HCT116 (cell line): ENCODE data around the gene CNFN. TPM values are rescaled to one million over a fixed set of nuclear protein-coding genes. Genes with fewer than 3 reads are reported as not detected.

Experiments used
- ATAC-seq: fragments of 200-7000 bp; cut with Tn5 transposase; 2 replicates; pipeline ENCODE4 v1.9.1; 2020; ENCODE audit warnings: mild to moderate bottlenecking, moderate library complexity
- BruUV-seq: library from RNA; stranded (reverse); fragments of 400-500 nt; replicated peaks from 2 replicates; lab custom pipeline; 2021; lab: Mats Ljungman, UMichigan
- CTCF ChIA-PET: fragments of 300-600 bp; sonication (Branson Sonifier 250); formaldehyde crosslinking; loops from one replicate; lab custom pipeline; 2021; ENCODE audit warnings: antibody characterized with exemption; lab: Charles Lee
- POLR2A ChIA-PET: fragments of 300-600, 350-600 bp; sonication (Branson Sonifier 250); formaldehyde crosslinking; loops from one replicate; lab custom pipeline; 2021; ENCODE audit warnings: antibody characterized with exemption; lab: Charles Lee
- RAD21 ChIA-PET, 2 experiments: fragments of 300-600 bp; sonication (Branson Sonifier 250); formaldehyde crosslinking; loops; one replicate each; lab custom pipeline; 2023; ENCODE audit warnings: low total read pairs in 2 of 2; ENCODE audit not compliant: uncharacterized antibody in 2 of 2, unreplicated experiment in 2 of 2, low non-redundant PET in 1 of 2; lab: Charles Lee
- DNase-seq: peaks from one replicate; pipeline ENCODE4 v3.0.0-alpha.2; 2010; ENCODE audit warnings: low read depth, low spot score
- H2AFZ ChIP-seq: fragments of 200-600 bp; shearing (Covaris generic), sonication (generic); 2 replicates; pipeline ENCODE4 v1.6.1; 2017; ENCODE audit warnings: low read depth, mixed run types, mixed read lengths, antibody characterized with exemption, low read length; ENCODE audit not compliant: poor library complexity, severe bottlenecking
- H3K27ac ChIP-seq: 2 replicates; pipeline ENCODE4 v1.5.1; 2012; ENCODE audit warnings: low read depth, low read length
- H3K27me3 ChIP-seq: fragments of 200-600 bp; sonication (generic); 2 replicates; pipeline ENCODE4 v1.6.1; 2016; ENCODE audit warnings: mixed run types, low read length, mixed read lengths; ENCODE audit not compliant: insufficient read depth
- H3K36me3 ChIP-seq, 2 experiments: fragments of 200-500 bp in 1 of 2; fragments of 200-600 bp in 1 of 2; sonication (Bioruptor generic) in 1 of 2; sonication (generic) in 1 of 2; 2 replicates each; pipeline versions ENCODE4 v1.5.1 to v1.6.1; 2014 to 2016; ENCODE audit warnings: low read length in 2 of 2, inconsistent platforms in 1 of 2, mixed read lengths in 1 of 2, mixed run types in 1 of 2; ENCODE audit not compliant: insufficient read depth in 2 of 2, control insufficient read depth in 1 of 2
- H3K4me1 ChIP-seq, 2 experiments: fragments of 200-600 bp in 1 of 2; sonication (generic) in 1 of 2; 2 replicates each; pipeline versions ENCODE4 v1.5.1 to v1.6.1; 2012 to 2017; ENCODE audit warnings: low read length in 2 of 2, inconsistent platforms in 1 of 2, mild to moderate bottlenecking in 1 of 2, mixed read lengths in 1 of 2, mixed run types in 1 of 2, moderate library complexity in 1 of 2; ENCODE audit not compliant: insufficient read depth in 2 of 2, control insufficient read depth in 1 of 2
- H3K4me2 ChIP-seq: fragments of 200-600 bp; sonication (generic); 2 replicates; pipeline ENCODE4 v1.6.1; 2017; ENCODE audit warnings: mixed run types, low read length, mixed read lengths
- H3K4me3 ChIP-seq, 2 experiments: fragments of 200-600 bp in 1 of 2; sonication (generic) in 1 of 2; replicated peaks in 1 of 2; 2 replicates each; pipeline ENCODE4 v1.5.1; 2011 to 2016; ENCODE audit warnings: low read length in 2 of 2, control low read depth in 1 of 2, low read depth in 1 of 2, mild to moderate bottlenecking in 1 of 2, mixed read lengths in 1 of 2, mixed run types in 1 of 2
- H3K79me2 ChIP-seq: fragments of 200-600 bp; sonication (generic); 2 replicates; pipeline ENCODE4 v1.6.1; 2017; ENCODE audit warnings: mild to moderate bottlenecking, mixed run types, low read length, moderate library complexity, mixed read lengths; ENCODE audit not compliant: insufficient read depth
- H3K9ac ChIP-seq: fragments of 200-600 bp; sonication (generic); 2 replicates; pipeline ENCODE4 v1.6.1; 2016; ENCODE audit warnings: low read length, mixed read lengths
- H3K9me2 ChIP-seq: fragments of 200-600 bp; sonication (generic), shearing (Covaris generic); 2 replicates; pipeline ENCODE4 v1.6.1; 2017; ENCODE audit warnings: mixed run types, mild to moderate bottlenecking, moderate library complexity; ENCODE audit not compliant: insufficient read depth
- H3K9me3 ChIP-seq, 2 experiments: fragments of 200-500 bp in 1 of 2; fragments of 200-600 bp in 1 of 2; sonication (Bioruptor generic) in 1 of 2; sonication (generic) in 1 of 2; 2 replicates each; pipeline ENCODE4 v1.6.1; 2014 to 2017; ENCODE audit warnings: low read length in 2 of 2, mixed read lengths in 2 of 2, inconsistent platforms in 1 of 2, low read depth in 1 of 2, mild to moderate bottlenecking in 1 of 2, mixed run types in 1 of 2, moderate library complexity in 1 of 2; ENCODE audit not compliant: control insufficient read depth in 1 of 2, insufficient read depth in 1 of 2
- H4K20me1 ChIP-seq: fragments of 200-600 bp; sonication (generic), shearing (Covaris generic); 2 replicates; pipeline ENCODE4 v1.6.1; 2017; ENCODE audit warnings: mixed run types, mild to moderate bottlenecking, moderate library complexity; ENCODE audit not compliant: insufficient read depth
- EGR1 ChIP-seq: IDR thresholded peaks from 2 replicates; pipeline ENCODE4 v1.6.1; 2012; ENCODE audit warnings: low read depth
- ELF1 ChIP-seq: IDR thresholded peaks from 2 replicates; pipeline ENCODE4 v1.6.1; 2012; ENCODE audit warnings: low read depth, borderline replicate concordance
- EZH2 ChIP-seq: fragments of 200-600 bp; sonication (generic); IDR thresholded peaks from 2 replicates; pipeline ENCODE4 v1.6.1; 2017; ENCODE audit warnings: antibody characterized with exemption, mixed run types
- RAD21 ChIP-seq: IDR thresholded peaks from 2 replicates; pipeline ENCODE4 v1.6.1; 2012; ENCODE audit warnings: low read depth, mild to moderate bottlenecking
- SP1 ChIP-seq: IDR thresholded peaks from 2 replicates; pipeline ENCODE4 v1.6.1; 2012; ENCODE audit warnings: low read depth
- ZFX ChIP-seq: fragments of 450-650 bp; IDR thresholded peaks from 2 replicates; pipeline ENCODE4 v1.6.1; 2017
- intact Hi-C: fragments of 100-400 bp; cut with micrococcal nuclease; formaldehyde crosslinking; loops from 2 replicates; pipeline ENCODE4 v1.10.0; 2022
- total RNA-seq: library from RNA; stranded (reverse); gene quantifications from one replicate; pipeline ENCODE4 v1.2.1, GENCODE V29; 2021; ENCODE audit not compliant: unreplicated experiment
- TF ChIP-seq, protein P1 (sequence below), 3 experiments: fragments of 200-600 bp in 1 of 3; sonication (generic) in 1 of 3; IDR thresholded peaks in 2 of 3; conservative IDR thresholded peaks in 1 of 3; 2 replicates each; pipeline ENCODE4 v1.5.1; 2012 to 2017; ENCODE audit warnings: low read depth in 2 of 3, low read length in 2 of 3, antibody characterized with exemption in 1 of 3, borderline replicate concordance in 1 of 3, control low read depth in 1 of 3, mild to moderate bottlenecking in 1 of 3, mixed read lengths in 1 of 3, mixed run types in 1 of 3, moderate library complexity in 1 of 3; ENCODE audit not compliant: insufficient read depth in 1 of 3

The CNFN gene
- total RNA-seq, 1 experiment from 2014 or later, result 13.9 TPM

DNA sequence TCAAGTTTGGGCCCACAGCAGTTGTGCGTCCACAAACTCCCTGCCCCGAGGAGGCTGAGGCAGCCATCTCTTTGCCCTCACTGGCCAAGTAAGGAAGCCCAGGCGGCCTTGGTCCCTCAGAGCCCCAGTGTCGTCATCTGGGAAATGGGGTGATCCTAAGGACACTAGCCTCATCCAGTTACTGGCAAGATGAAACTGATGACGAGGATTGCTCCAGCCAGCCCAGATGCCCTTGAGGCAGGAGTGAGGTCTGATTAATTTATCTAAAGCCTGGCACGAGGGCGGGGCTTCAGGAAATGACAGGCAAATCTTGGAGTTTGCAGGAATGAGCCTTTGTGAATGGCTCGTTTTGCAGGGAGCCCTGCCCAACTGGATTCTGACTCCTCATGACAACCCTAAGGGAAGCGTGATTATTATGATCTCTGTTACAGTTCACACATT is 31.5 kb upstream of the CNFN start:
- Histone ChIP-seq H3K36me3 (no peaks in the 10 kb centered on the region), H3K9ac (no peak overlapping the region), H4K20me1 (no peaks in the 10 kb centered on the region), H3K27ac (no peak overlapping the region), H3K9me2 (no peaks in the 10 kb centered on the region), H3K27me3 (no peaks in the 10 kb centered on the region), H3K79me2 (no peaks in the 10 kb centered on the region), H3K9me3 (no peaks in the 10 kb centered on the region), H3K4me1 (peaks cover 21 to 45% of the 10 kb centered on the region in 2 experiments; a peak in 3 of 4 replicates), H2AFZ (no peak overlapping the region), H3K4me2 (peak overlapping the region; percentile 89), H3K4me3 (no peak overlapping the region)
- DNase-seq (no peak), ATAC-seq (no peak)
- BruUV-seq, result no TSS peak
- no peak for TF ChIP-seq RAD21
- TF ChIP-seq, protein P1, sequence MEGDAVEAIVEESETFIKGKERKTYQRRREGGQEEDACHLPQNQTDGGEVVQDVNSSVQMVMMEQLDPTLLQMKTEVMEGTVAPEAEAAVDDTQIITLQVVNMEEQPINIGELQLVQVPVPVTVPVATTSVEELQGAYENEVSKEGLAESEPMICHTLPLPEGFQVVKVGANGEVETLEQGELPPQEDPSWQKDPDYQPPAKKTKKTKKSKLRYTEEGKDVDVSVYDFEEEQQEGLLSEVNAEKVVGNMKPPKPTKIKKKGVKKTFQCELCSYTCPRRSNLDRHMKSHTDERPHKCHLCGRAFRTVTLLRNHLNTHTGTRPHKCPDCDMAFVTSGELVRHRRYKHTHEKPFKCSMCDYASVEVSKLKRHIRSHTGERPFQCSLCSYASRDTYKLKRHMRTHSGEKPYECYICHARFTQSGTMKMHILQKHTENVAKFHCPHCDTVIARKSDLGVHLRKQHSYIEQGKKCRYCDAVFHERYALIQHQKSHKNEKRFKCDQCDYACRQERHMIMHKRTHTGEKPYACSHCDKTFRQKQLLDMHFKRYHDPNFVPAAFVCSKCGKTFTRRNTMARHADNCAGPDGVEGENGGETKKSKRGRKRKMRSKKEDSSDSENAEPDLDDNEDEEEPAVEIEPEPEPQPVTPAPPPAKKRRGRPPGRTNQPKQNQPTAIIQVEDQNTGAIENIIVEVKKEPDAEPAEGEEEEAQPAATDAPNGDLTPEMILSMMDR (IDR thresholded peaks at IDR 0.05 in 2 of 3, conservative IDR thresholded peaks at IDR 0.05 in 1 of 3; ENCODE audit: borderline replicate concordance in 1 of 3, insufficient read depth in 1 of 3, low read depth in 2 of 3, low read length in 2 of 3), result no peak
- TF ChIP-seq ELF1, result no peak
- TF ChIP-seq SP1, result no peak
- ChIA-PET CTCF (no interaction called here), RAD21 (no interaction called here), POLR2A (no interaction called here)
- intact Hi-C loops, result no loop called here

DNA sequence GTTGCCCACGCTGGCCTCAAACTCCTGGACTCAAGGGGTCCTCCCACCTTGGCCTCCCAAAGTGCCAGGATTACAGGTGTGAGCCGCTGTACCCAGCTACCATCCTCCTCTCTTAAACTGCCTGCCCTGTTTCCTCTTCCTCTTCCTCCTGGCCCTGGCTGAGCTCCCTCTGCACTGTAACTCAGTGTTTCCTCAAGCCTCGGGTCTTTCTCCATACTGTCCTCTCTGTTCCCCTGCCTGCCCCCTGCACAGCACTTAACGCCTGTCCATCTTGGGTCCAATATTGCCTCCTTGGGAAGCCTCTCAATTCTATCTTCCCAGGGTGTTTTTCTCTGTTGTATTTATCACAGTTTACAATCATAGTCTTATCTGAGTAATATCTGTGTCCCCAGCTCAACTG is 31.0 kb upstream of the CNFN start:
- POLR2A ChIA-PET, result no interaction called here
- no peaks in the 10 kb centered on the region for H4K20me1 ChIP-seq
- DNase-seq (no peak), ATAC-seq (no peak)
- no peaks in the 10 kb centered on the region for H3K79me2 ChIP-seq
- no peak overlapping the region for H2AFZ ChIP-seq
- intact Hi-C loops, result no loop called here
- no peak overlapping the region for H3K4me3 ChIP-seq
- no peak overlapping the region for H3K4me2 ChIP-seq
- RAD21 ChIA-PET, result no interaction called here
- H3K9me2 ChIP-seq, result no peaks in the 10 kb centered on the region
- H3K9ac ChIP-seq, result no peak overlapping the region
- no TSS peak for BruUV-seq
- H3K4me1 ChIP-seq, result peaks cover 21 to 45% of the 10 kb centered on the region in 2 experiments; a peak in 3 of 4 replicates
- no peak overlapping the region for H3K27ac ChIP-seq
- no peaks in the 10 kb centered on the region for H3K36me3 ChIP-seq
- no peak for TF ChIP-seq EGR1
- no peak for TF ChIP-seq EZH2
- TF ChIP-seq ZFX, result no peak
- H3K27me3 ChIP-seq, result no peaks in the 10 kb centered on the region
- H3K9me3 ChIP-seq, result no peaks in the 10 kb centered on the region
- CTCF ChIA-PET, result interaction anchor here (1.8 kb wide), 1 partner anchor 24 kb away, joined by 8 read pairs; no protein-coding TSS in a partner anchor
